Liver (tissue), 9 donors: ENCODE measurements around the gene JAM2. TPM values are rescaled to one million over a fixed set of nuclear protein-coding genes. Genes with fewer than 3 reads are reported as not detected.

Experiments used
- DNase-seq: peaks from one replicate; pipeline ENCODE4 v3.0.0-alpha.2; 2017; ENCODE audit warnings: low spot score
- H3K27ac ChIP-seq, 2 donors: one replicate each; pipeline ENCODE4 v1.7.0; 2013; ENCODE audit warnings: inconsistent platforms in 2 of 2, low read length in 2 of 2, control low read depth in 1 of 2, low read depth in 1 of 2, mild to moderate bottlenecking in 1 of 2
- H3K27me3 ChIP-seq, 4 donors: one replicate each; pipeline versions ENCODE4 v1.6.1 to v1.7.0; 2013; ENCODE audit warnings: low read length in 3 of 4, inconsistent platforms in 1 of 4, mild to moderate bottlenecking in 1 of 4, moderate library complexity in 1 of 4; ENCODE audit not compliant: control insufficient read depth in 4 of 4, insufficient read depth in 4 of 4
- H3K36me3 ChIP-seq, 4 donors: one replicate each; pipeline versions ENCODE4 v1.6.1 to v1.7.0; 2013; ENCODE audit warnings: low read length in 3 of 4, mild to moderate bottlenecking in 3 of 4, low read depth in 1 of 4, moderate library complexity in 1 of 4; ENCODE audit not compliant: control insufficient read depth in 4 of 4, insufficient read depth in 3 of 4
- H3K4me1 ChIP-seq, 4 donors: one replicate each; pipeline versions ENCODE4 v1.6.1 to v1.7.0; 2013; ENCODE audit warnings: low read length in 3 of 4, mild to moderate bottlenecking in 3 of 4, moderate library complexity in 1 of 4; ENCODE audit not compliant: control insufficient read depth in 4 of 4, insufficient read depth in 4 of 4
- H3K4me3 ChIP-seq, 3 donors: one replicate each; pipeline versions ENCODE4 v1.6.1 to v1.7.0; 2013; ENCODE audit warnings: low read length in 3 of 3, control low read depth in 1 of 3, low read depth in 1 of 3, mild to moderate bottlenecking in 1 of 3
- H3K9ac ChIP-seq, 2 donors: one replicate each; pipeline ENCODE4 v1.7.0; 2013; ENCODE audit warnings: low read length in 2 of 2, mild to moderate bottlenecking in 2 of 2, moderate library complexity in 2 of 2, control low read depth in 1 of 2, low read depth in 1 of 2
- H3K9me3 ChIP-seq, 4 donors: one replicate each; pipeline versions ENCODE4 v1.6.1 to v1.7.0; 2013; ENCODE audit warnings: low read length in 3 of 4; ENCODE audit not compliant: control insufficient read depth in 4 of 4
- ATF3 ChIP-seq: IDR thresholded peaks from 2 replicates; pipeline ENCODE4 v1.6.1; 2016; ENCODE audit warnings: antibody characterized with exemption
- CTCF ChIP-seq: fragments of 150-350 bp; IDR thresholded peaks from 2 replicates; pipeline ENCODE4 v1.5.1; 2017; ENCODE audit warnings: improper control_type of control experiment, low read depth, low read length; ENCODE audit not compliant: missing input control
- EGR1 ChIP-seq, 2 donors: IDR thresholded peaks; 2 replicates each; pipeline ENCODE4 v1.6.1; 2016 to 2018; ENCODE audit warnings: antibody characterized with exemption in 2 of 2, low read depth in 2 of 2
- FOXA1 ChIP-seq: IDR thresholded peaks from 2 replicates; pipeline ENCODE4 v1.6.1; 2016; ENCODE audit warnings: antibody characterized with exemption
- FOXA2 ChIP-seq: IDR thresholded peaks from 2 replicates; pipeline ENCODE4 v1.6.1; 2016; ENCODE audit warnings: antibody characterized with exemption
- GABPA ChIP-seq, 2 donors: IDR thresholded peaks in 1 of 2; conservative IDR thresholded peaks in 1 of 2; 2 replicates each; pipeline ENCODE4 v1.6.1; 2016; ENCODE audit warnings: antibody characterized with exemption in 2 of 2, mild to moderate bottlenecking in 1 of 2, moderate library complexity in 1 of 2
- HNF4A ChIP-seq, 2 donors: conservative IDR thresholded peaks; 2 replicates each; pipeline ENCODE4 v1.6.1; 2016; ENCODE audit warnings: antibody characterized with exemption in 2 of 2, mild to moderate bottlenecking in 2 of 2
- HNF4G ChIP-seq: IDR thresholded peaks from 2 replicates; pipeline ENCODE4 v1.6.1; 2016; ENCODE audit warnings: antibody characterized with exemption
- MAX ChIP-seq: IDR thresholded peaks from 2 replicates; pipeline ENCODE4 v1.6.1; 2016; ENCODE audit warnings: antibody characterized with exemption
- NR2F2 ChIP-seq: IDR thresholded peaks from 2 replicates; pipeline ENCODE4 v1.6.1; 2016; ENCODE audit warnings: antibody characterized with exemption
- RAD21 ChIP-seq, 2 donors: IDR thresholded peaks; 2 replicates each; pipeline ENCODE4 v1.6.1; 2016; ENCODE audit warnings: antibody characterized with exemption in 2 of 2, mild to moderate bottlenecking in 2 of 2
- RXRA ChIP-seq, 2 donors: IDR thresholded peaks; 2 replicates each; pipeline ENCODE4 v1.6.1; 2017 to 2018; ENCODE audit warnings: antibody characterized with exemption in 2 of 2, mild to moderate bottlenecking in 1 of 2
- SP1 ChIP-seq: IDR thresholded peaks from 2 replicates; pipeline ENCODE4 v1.6.1; 2018; ENCODE audit warnings: antibody characterized with exemption, mild to moderate bottlenecking
- TAF1 ChIP-seq: conservative IDR thresholded peaks from 2 replicates; pipeline ENCODE4 v1.6.1; 2016; ENCODE audit warnings: antibody characterized with exemption, mild to moderate bottlenecking
- YY1 ChIP-seq: IDR thresholded peaks from 2 replicates; pipeline ENCODE4 v1.6.1; 2016; ENCODE audit warnings: antibody characterized with exemption, mild to moderate bottlenecking
- ZBTB33 ChIP-seq: IDR thresholded peaks from 2 replicates; pipeline ENCODE4 v1.6.1; 2016; ENCODE audit warnings: antibody characterized with exemption
- WGBS: extraction: QIAGEN DNeasy Blood & Tissue Kit; methylation state at CpG from one replicate; pipeline ENCODE4 v1.1.7; 2013; 5-methylcytosine and 5-hydroxymethylcytosine counted together
- polyA plus RNA-seq, 2 donors: library from polyadenylated mRNA; stranded (reverse) in 1 of 2; unstranded in 1 of 2; fragments of 200-250 nt in 1 of 2; fragments of >200 nt in 1 of 2; fragmentation: Nextera tagmentation in 1 of 2; extraction: Ambion mirVana in 1 of 2; gene quantifications; one replicate each; pipeline versions ENCODE4 v1.2.1 to v1.2.3, GENCODE V29; 2013 to 2015
- total RNA-seq, 2 donors: library from RNA; depleted of rRNA; stranded (reverse); fragments of >200 nt; gene quantifications; one replicate each; pipeline ENCODE4 v1.2.3, GENCODE V29; 2014
- TF ChIP-seq, protein P1 (sequence below): IDR thresholded peaks from 2 replicates; pipeline ENCODE4 v1.6.1; 2016; ENCODE audit warnings: antibody characterized with exemption, mild to moderate bottlenecking
- donor health status: healthy.
- donor health status: healthy.
- donor health status: healthy.
- donor health status: healthy.
- donor health status: healthy.

Gene JAM2
- total and polyA plus RNA-seq, 4 donors = 0.89 to 2.0 (median 1.3) TPM

DNA sequence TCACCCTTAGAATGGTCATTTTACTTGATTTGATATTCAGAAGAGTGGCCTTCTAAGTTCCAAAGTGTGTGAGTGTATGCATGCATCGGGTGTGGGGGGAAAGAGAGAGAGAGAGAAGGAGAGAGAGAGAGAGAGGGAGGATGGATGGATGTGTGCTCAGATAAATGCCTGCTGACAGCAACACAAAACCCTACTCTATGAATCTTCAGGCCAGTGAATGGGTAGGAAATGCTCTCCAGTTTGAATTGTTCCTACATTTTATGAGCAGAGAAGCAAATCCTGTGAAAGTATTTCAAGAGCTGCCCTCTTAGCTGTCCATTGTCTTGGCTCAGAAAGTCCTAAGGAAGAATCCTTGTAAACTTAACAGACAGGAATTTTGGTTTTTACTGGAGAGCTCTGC is 7.4 kb downstream of the JAM2 start:
- Histone ChIP-seq H3K27me3 (no peaks in the 10 kb centered on the region), H3K9me3 (no peaks in the 10 kb centered on the region), H3K4me1 (no peaks in the 10 kb centered on the region), H3K4me3 (no peak overlapping the region), H3K9ac (no peak overlapping the region), H3K36me3 (no peaks in the 10 kb centered on the region), H3K27ac (no peak overlapping the region)
- TF ChIP-seq TAF1 (no peak), SP1 (no peak), HNF4A (conservative IDR thresholded peaks at IDR 0.05) (no peak), ZBTB33 (no peak), FOXA2 (no peak), GABPA (IDR thresholded peaks at IDR 0.05 in 1 of 2, conservative IDR thresholded peaks at IDR 0.05 in 1 of 2) (no peak), RAD21 (IDR thresholded peaks at IDR 0.05) (no peak), CTCF (no peak), MAX (no peak), ATF3 (no peak), EGR1 (IDR thresholded peaks at IDR 0.05; ENCODE audit: low read depth in 2 of 2) (no peak)
- DNase-seq = no peak
- WGBS = 75% methylated on average over 1 of the region's 1 CpG

DNA sequence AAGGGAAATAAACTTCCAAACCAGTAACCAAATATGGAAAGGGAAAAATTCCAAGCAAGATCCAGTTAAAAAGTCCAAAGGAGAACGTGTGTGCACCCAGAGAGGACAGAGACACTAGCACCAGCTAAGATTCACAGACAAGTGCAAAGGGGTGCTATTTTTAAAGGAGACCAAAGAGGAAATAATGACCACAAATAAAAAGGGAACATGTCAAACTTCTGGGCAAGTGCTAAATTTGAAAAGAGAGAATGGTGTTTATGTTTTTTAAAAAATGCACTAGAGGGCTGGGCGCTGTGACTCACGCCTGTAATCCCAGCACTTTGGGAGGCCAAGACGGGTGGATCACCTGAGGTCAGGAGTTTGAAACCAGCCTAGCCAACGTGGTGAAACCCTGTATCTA is 8.6 kb downstream of the JAM2 start:
- H3K36me3 ChIP-seq = no peaks in the 10 kb centered on the region
- 63% methylated on average over 5 of the region's 5 CpGs for WGBS
- TF ChIP-seq HNF4A (conservative IDR thresholded peaks at IDR 0.05) (no peak), TAF1 (no peak), NR2F2 (no peak), GABPA (IDR thresholded peaks at IDR 0.05 in 1 of 2, conservative IDR thresholded peaks at IDR 0.05 in 1 of 2) (no peak), SP1 (no peak), HNF4G (no peak), MAX (no peak), CTCF (no peak), RAD21 (IDR thresholded peaks at IDR 0.05) (no peak), YY1 (no peak), EGR1 (IDR thresholded peaks at IDR 0.05; ENCODE audit: low read depth in 2 of 2) (no peak), RXRA (IDR thresholded peaks at IDR 0.05) (no peak), FOXA1 (no peak)
- TF ChIP-seq, protein P1, sequence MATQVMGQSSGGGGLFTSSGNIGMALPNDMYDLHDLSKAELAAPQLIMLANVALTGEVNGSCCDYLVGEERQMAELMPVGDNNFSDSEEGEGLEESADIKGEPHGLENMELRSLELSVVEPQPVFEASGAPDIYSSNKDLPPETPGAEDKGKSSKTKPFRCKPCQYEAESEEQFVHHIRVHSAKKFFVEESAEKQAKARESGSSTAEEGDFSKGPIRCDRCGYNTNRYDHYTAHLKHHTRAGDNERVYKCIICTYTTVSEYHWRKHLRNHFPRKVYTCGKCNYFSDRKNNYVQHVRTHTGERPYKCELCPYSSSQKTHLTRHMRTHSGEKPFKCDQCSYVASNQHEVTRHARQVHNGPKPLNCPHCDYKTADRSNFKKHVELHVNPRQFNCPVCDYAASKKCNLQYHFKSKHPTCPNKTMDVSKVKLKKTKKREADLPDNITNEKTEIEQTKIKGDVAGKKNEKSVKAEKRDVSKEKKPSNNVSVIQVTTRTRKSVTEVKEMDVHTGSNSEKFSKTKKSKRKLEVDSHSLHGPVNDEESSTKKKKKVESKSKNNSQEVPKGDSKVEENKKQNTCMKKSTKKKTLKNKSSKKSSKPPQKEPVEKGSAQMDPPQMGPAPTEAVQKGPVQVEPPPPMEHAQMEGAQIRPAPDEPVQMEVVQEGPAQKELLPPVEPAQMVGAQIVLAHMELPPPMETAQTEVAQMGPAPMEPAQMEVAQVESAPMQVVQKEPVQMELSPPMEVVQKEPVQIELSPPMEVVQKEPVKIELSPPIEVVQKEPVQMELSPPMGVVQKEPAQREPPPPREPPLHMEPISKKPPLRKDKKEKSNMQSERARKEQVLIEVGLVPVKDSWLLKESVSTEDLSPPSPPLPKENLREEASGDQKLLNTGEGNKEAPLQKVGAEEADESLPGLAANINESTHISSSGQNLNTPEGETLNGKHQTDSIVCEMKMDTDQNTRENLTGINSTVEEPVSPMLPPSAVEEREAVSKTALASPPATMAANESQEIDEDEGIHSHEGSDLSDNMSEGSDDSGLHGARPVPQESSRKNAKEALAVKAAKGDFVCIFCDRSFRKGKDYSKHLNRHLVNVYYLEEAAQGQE = no peak
- no peaks in the 10 kb centered on the region for H3K9me3 ChIP-seq
- no peak overlapping the region for H3K27ac ChIP-seq
- no peak for DNase-seq
- no peak overlapping the region for H3K9ac ChIP-seq
- H3K27me3 ChIP-seq = no peaks in the 10 kb centered on the region
- no peak overlapping the region for H3K4me3 ChIP-seq
- no peaks in the 10 kb centered on the region for H3K4me1 ChIP-seq
